Lower lobe of right lung (tissue), 2 donors: ENCODE data around the gene REPS2. TPM values are rescaled to one million over a fixed set of nuclear protein-coding genes. Genes with fewer than 3 reads are reported as not detected.
"Not testable (repeated sequence)": the region's sequence is repeated elsewhere in the genome, so short reads cannot be mapped to it uniquely, and the experiment has no call there.

Experiments
- ATAC-seq, 2 donors: fragments of 200-7000 bp; cut with Tn5 transposase; one replicate each; pipeline ENCODE4 v1.9.1; 2020 to 2022; ENCODE audit warnings: mild to moderate bottlenecking in 2 of 2, moderate library complexity in 2 of 2
- DNase-seq: peaks from one replicate; pipeline ENCODE4 v3.0.0-alpha.2; 2020
- H3K27ac ChIP-seq: fragments of 200-600 bp; one replicate; pipeline ENCODE4 v1.8.0; 2022
- H3K27me3 ChIP-seq: fragments of 200-600 bp; one replicate; pipeline ENCODE4 v1.8.0; 2022; ENCODE audit warnings: low read depth
- H3K36me3 ChIP-seq: fragments of 200-600 bp; one replicate; pipeline ENCODE4 v1.8.0; 2022; ENCODE audit warnings: mild to moderate bottlenecking
- H3K4me1 ChIP-seq: fragments of 200-600 bp; one replicate; pipeline ENCODE4 v1.8.0; 2022
- H3K4me3 ChIP-seq: fragments of 200-600 bp; one replicate; pipeline ENCODE4 v1.8.0; 2022; ENCODE audit warnings: mild to moderate bottlenecking
- H3K9me3 ChIP-seq: fragments of 200-600 bp; one replicate; pipeline ENCODE4 v1.8.0; 2022
- CTCF ChIP-seq: fragments of 200-600 bp; IDR thresholded peaks from one replicate; pipeline ENCODE4 v1.8.0; 2022; ENCODE audit warnings: antibody characterized with exemption, mild to moderate bottlenecking
- intact Hi-C: fragments of 100-400 bp; cut with DNase I; formaldehyde crosslinking; loops from one replicate; pipeline ENCODE4 v1.11.0; 2022
- total RNA-seq: library from RNA; stranded (reverse); fragmentation: NEBNext Ultra II Directional; extraction: Animal tissue kit (Norgen Biotek cat#: 25700); gene quantifications from one replicate; pipeline ENCODE4 v1.2.1, GENCODE V29; 2021
- donor health status: DM: no; HTN: yes; CAD: no; lungs with severe emphysema.

The REPS2 gene
- total RNA-seq, 1 donor from 2014 or later, result 18.5 TPM

DNA sequence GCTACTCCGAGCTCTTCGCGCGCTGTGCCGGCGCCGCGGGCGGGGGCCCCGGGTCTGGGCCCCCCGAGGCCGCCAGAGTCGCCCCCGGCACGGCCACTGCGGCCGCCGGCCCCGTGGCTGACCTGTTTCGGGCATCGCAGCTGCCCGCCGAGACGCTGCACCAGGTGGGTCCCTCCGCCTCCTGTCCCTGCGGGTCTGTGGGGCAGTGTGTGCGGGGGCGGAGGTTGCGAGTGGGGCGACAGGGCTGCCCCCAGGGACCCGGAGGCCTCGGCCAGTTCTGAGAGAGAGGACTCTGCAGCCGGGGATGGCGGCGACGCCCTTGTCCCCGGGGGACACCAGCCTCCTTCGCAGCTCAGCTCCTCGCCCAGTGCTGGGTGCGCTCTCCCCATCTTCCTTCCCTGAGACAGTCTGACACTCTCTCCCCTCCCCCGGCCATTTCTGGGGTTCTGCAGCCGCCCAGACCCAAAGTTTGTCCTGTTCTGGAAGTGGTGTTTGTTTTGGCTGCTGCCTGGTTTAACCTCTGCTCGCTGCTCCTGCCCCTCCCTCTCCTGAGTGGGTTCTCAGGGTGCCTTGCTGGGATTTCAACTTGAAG, 609 bp downstream of the REPS2 start:
- ATAC-seq, result peak; percentile 52 to 62
- intact Hi-C loops, result no loop called here
- H3K9me3 ChIP-seq, result no peaks in the 10 kb centered on the region
- H3K4me1 ChIP-seq, result no peaks in the 10 kb centered on the region
- no peak for TF ChIP-seq CTCF
- no peaks in the 10 kb centered on the region for H3K36me3 ChIP-seq
- H3K4me3 ChIP-seq, result peak overlapping the region; percentile 62
- H3K27ac ChIP-seq, result peak overlapping the region; percentile 46
- no peaks in the 10 kb centered on the region for H3K27me3 ChIP-seq
- DNase-seq, result peak; percentile 47

DNA sequence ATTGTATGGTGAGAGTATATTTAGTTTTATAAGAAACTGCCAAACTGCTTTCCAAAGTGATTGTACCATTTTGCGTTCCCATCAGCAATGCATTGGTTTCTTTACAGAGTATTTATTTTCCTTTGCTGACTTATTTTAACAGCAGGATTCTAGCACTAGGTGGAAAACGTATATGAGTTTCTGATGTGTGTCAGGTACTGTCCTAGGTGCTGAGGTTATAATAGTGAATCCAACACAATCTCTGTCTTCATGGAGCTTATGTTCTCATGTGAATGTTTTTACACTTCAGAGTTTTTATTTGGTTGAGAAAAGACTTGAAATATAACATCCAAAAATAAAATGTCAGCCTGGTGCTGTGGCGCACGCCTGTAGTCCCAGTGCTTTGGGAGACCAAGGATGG, 4.0 kb downstream of the REPS2 start:
- intact Hi-C loops, result no loop called here
- DNase-seq, result no peak
- Histone ChIP-seq H3K36me3 (no peaks in the 10 kb centered on the region), H3K27ac (no peak overlapping the region), H3K27me3 (no peaks in the 10 kb centered on the region), H3K4me1 (no peaks in the 10 kb centered on the region), H3K4me3 (no peak overlapping the region), H3K9me3 (no peaks in the 10 kb centered on the region)
- TF ChIP-seq CTCF, result no peak
- no peak for ATAC-seq

DNA sequence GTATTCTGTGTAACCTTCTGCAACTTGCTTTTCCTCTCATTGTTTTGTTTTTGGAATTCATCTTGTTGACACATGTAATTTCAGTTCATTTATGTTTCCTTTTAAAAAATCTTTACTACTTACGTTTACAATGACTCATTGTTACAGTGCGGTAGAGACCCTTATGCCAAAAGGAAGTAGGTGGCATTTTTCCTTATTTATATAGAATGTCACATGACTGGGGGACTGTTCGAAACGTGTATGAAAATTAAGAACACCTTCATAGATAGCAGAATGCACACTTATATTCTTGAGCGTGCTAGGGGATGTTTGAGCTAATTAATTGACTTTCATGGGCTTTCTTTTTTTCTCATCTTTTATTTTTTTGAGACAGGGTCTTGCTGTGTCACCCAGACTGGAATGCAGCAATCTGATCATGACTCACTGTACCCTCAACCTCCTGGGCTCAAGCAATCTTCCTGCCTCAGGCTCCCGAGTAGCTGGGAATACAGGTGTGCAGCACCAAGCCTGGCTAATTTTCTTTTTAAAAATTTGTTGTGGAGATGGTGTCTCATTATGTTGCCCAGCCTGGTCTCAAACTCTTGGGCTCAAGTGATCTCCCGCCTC, 7.3 kb downstream of the REPS2 start:
- ATAC-seq, result no peak

GRCh38 chrX:16957751-16958150, 11.3 kb downstream of the REPS2 start:
- no peak for ATAC-seq
- no peaks in the 10 kb centered on the region for H3K4me1 ChIP-seq

More for the DNA sequence above, 7.3 kb downstream of the REPS2 start:
- Histone ChIP-seq H3K9me3 (no peaks in the 10 kb centered on the region), H3K27me3 (no peaks in the 10 kb centered on the region), H3K27ac (no peak overlapping the region), H3K4me1 (no peaks in the 10 kb centered on the region), H3K36me3 (no peaks in the 10 kb centered on the region), H3K4me3 (no peak overlapping the region)
- no peak for DNase-seq
- no peak for TF ChIP-seq CTCF
- intact Hi-C loops, result no loop called here

DNA sequence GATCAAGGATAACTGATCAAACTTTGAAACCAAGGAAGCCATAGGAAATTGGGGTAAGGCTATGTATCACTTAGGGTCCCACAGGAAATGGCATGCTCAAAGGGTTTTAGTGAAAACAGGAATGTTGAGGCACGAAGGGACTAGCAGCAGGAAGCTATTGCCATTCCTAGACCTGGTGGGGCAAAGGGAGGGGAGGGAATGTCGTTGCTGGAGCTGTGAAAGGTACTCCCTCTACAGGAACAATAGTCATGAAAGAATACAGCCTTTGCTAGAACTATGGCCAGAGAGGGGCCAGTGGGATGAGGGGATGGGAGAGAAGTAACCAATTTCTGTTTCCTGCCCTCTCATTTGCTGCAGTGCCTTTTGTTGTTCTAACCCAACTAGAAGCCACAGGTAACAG, 11.9 kb downstream of the REPS2 start:
- intact Hi-C loops, result no loop called here

More at GRCh38 chrX:16957751-16958150, 11.3 kb downstream of the REPS2 start:
- H3K36me3 ChIP-seq, result no peaks in the 10 kb centered on the region
- TF ChIP-seq CTCF, result no peak
- H3K27ac ChIP-seq, result no peak overlapping the region
- no peak overlapping the region for H3K4me3 ChIP-seq
- intact Hi-C loops, result no loop called here
- no peaks in the 10 kb centered on the region for H3K27me3 ChIP-seq
- no peak for DNase-seq
- no peaks in the 10 kb centered on the region for H3K9me3 ChIP-seq

DNA sequence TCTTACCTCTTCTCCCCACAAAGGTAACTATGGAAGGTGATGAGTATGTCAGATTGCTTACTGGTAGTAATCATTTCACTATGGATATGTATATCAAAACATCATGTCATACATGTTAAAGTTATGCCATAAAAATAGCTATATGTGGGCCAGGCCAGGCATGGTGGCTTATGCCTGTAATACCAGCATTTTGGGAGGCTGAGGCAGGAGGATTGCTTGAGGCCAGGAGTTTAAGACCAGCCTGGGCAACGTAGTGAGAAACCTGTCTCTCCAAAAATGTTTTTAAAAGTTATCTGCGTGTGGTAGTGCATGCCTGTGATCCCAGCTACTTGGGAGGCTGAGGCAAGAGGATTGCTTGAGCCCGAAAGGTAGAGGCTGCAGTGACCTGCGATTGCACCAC, 16.2 kb downstream of the REPS2 start:
- H3K4me1 ChIP-seq, H3K4me3 ChIP-seq, DNase-seq, H3K27ac ChIP-seq, H3K36me3 ChIP-seq, ATAC-seq, H3K9me3 ChIP-seq, intact Hi-C loops, H3K27me3 ChIP-seq: not testable (repeated sequence)

More for the DNA sequence above, 11.9 kb downstream of the REPS2 start:
- no peak for TF ChIP-seq CTCF
- Histone ChIP-seq H3K27me3 (no peaks in the 10 kb centered on the region), H3K27ac (no peak overlapping the region), H3K9me3 (no peaks in the 10 kb centered on the region), H3K36me3 (no peaks in the 10 kb centered on the region), H3K4me3 (no peak overlapping the region), H3K4me1 (no peaks in the 10 kb centered on the region)
- ATAC-seq (no peak), DNase-seq (no peak)
